ENCODE measurements around the gene KRT36. TPM values are rescaled to one million over a fixed set of nuclear protein-coding genes. Genes with fewer than 3 reads are reported as not detected.

KRT36 gene
- total RNA-seq, 1 experiment from 2014 or later, result not detected

- H3K27ac Mint-ChIP-seq (ENCODE audit: unreplicated experiment), result no peak overlapping the region
- H3K9me3 Mint-ChIP-seq (ENCODE audit: unreplicated experiment), result no peaks in the 10 kb centered on the region
- Histone ChIP-seq H3K4me3 (ENCODE audit: low read depth, low read length) (no peak overlapping the region), H3K36me3 (ENCODE audit: control insufficient read depth, insufficient read depth, low read length) (no peaks in the 10 kb centered on the region), H3K27me3 (replicated peaks; ENCODE audit: control insufficient read depth, insufficient read depth, low read length) (no peaks in the 10 kb centered on the region), H3K9me3 (peaks cover under 1% of the 10 kb centered on the region), H3K4me1 (no peaks in the 10 kb centered on the region)
- H3K4me1 Mint-ChIP-seq (ENCODE audit: low read depth, unreplicated experiment), result no peaks in the 10 kb centered on the region
- no peak for DNase-seq
- H3K36me3 Mint-ChIP-seq (ENCODE audit: insufficient read depth, unreplicated experiment), result no peaks in the 10 kb centered on the region
- POLR2A ChIA-PET, result no interaction called here
- no peak overlapping the region for H3K4me3 Mint-ChIP-seq (ENCODE audit: unreplicated experiment)
- intact Hi-C loops (cut with micrococcal nuclease; ENCODE audit: unreplicated experiment), result no loop called here
- TF ChIP-seq, protein P1, sequence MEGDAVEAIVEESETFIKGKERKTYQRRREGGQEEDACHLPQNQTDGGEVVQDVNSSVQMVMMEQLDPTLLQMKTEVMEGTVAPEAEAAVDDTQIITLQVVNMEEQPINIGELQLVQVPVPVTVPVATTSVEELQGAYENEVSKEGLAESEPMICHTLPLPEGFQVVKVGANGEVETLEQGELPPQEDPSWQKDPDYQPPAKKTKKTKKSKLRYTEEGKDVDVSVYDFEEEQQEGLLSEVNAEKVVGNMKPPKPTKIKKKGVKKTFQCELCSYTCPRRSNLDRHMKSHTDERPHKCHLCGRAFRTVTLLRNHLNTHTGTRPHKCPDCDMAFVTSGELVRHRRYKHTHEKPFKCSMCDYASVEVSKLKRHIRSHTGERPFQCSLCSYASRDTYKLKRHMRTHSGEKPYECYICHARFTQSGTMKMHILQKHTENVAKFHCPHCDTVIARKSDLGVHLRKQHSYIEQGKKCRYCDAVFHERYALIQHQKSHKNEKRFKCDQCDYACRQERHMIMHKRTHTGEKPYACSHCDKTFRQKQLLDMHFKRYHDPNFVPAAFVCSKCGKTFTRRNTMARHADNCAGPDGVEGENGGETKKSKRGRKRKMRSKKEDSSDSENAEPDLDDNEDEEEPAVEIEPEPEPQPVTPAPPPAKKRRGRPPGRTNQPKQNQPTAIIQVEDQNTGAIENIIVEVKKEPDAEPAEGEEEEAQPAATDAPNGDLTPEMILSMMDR (IDR thresholded peaks at IDR 0.05; ENCODE audit: insufficient read depth in 1 of 2, low read depth in 1 of 2, low read length in 1 of 2, severe bottlenecking in 1 of 2, unreplicated experiment in 1 of 2), result no peak
- no peaks in the 10 kb centered on the region for H3K27me3 Mint-ChIP-seq (ENCODE audit: insufficient read depth, unreplicated experiment)
- CTCF ChIA-PET, result no interaction called here
- no TSS peak for BruUV-seq (replicated peaks)
These were observed 27.0 kb downstream of the KRT36 start for GRCh38 chr17:41462705-41463104.

GRCh38 chr17:41457676-41458075, 32.0 kb downstream of the KRT36 start:
- no peak overlapping the region for H3K4me3 Mint-ChIP-seq (ENCODE audit: unreplicated experiment)
- CTCF ChIA-PET, result no interaction called here
- DNase-seq, result no peak
- H3K4me1 Mint-ChIP-seq (ENCODE audit: low read depth, unreplicated experiment), result no peaks in the 10 kb centered on the region
- H3K9me3 ChIP-seq, result no peaks in the 10 kb centered on the region
- H3K36me3 ChIP-seq (ENCODE audit: control insufficient read depth, insufficient read depth, low read length), result no peaks in the 10 kb centered on the region
- H3K36me3 Mint-ChIP-seq (ENCODE audit: insufficient read depth, unreplicated experiment), result no peaks in the 10 kb centered on the region
- POLR2A ChIA-PET, result no interaction called here
- no peak overlapping the region for H3K27ac Mint-ChIP-seq (ENCODE audit: unreplicated experiment)
- H3K4me3 ChIP-seq (ENCODE audit: low read depth, low read length), result no peak overlapping the region
- intact Hi-C loops (cut with micrococcal nuclease; ENCODE audit: unreplicated experiment), result no loop called here
- H3K4me1 ChIP-seq, result no peaks in the 10 kb centered on the region
- no peaks in the 10 kb centered on the region for H3K27me3 Mint-ChIP-seq (ENCODE audit: insufficient read depth, unreplicated experiment)
- TF ChIP-seq, protein P1 (IDR thresholded peaks at IDR 0.05; ENCODE audit: insufficient read depth in 1 of 2, low read depth in 1 of 2, low read length in 1 of 2, severe bottlenecking in 1 of 2, unreplicated experiment in 1 of 2), result no peak
- BruUV-seq (replicated peaks), result no TSS peak
- no peaks in the 10 kb centered on the region for H3K27me3 ChIP-seq (replicated peaks; ENCODE audit: control insufficient read depth, insufficient read depth, low read length)
- H3K9me3 Mint-ChIP-seq (ENCODE audit: unreplicated experiment), result no peaks in the 10 kb centered on the region

DNA sequence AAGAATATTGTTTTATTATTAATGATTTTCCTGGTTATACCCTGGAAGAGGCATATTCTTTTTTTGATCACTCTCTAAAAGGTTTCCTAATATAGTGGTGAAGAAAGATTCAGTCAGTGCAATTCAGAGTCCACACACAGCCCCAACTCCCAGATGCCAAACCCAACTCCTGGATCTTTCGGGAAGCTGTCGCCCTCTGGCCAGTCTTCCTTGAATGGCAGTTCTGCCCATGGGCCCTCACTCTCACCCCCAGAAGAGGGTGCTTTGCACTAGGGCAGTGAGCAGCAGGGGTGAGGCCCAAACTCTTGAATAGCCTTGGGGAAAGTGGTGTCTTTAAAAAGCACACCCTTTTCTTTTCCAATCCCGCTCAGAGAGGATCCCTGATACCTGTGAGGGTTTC, 33.5 kb downstream of the KRT36 start:
- Histone ChIP-seq H3K36me3 (ENCODE audit: control insufficient read depth, insufficient read depth, low read length) (no peaks in the 10 kb centered on the region), H3K4me1 (no peaks in the 10 kb centered on the region), H3K4me3 (ENCODE audit: low read depth, low read length) (no peak overlapping the region), H3K9me3 (peaks cover 7% of the 10 kb centered on the region; the same call in 1 of the 2 replicates), H3K27me3 (replicated peaks; ENCODE audit: control insufficient read depth, insufficient read depth, low read length) (no peaks in the 10 kb centered on the region)
- DNase-seq, result no peak
- no peak overlapping the region for H3K27ac Mint-ChIP-seq (ENCODE audit: unreplicated experiment)
- BruUV-seq (replicated peaks), result no TSS peak
- intact Hi-C loops (cut with micrococcal nuclease; ENCODE audit: unreplicated experiment), result no loop called here
- H3K36me3 Mint-ChIP-seq (ENCODE audit: insufficient read depth, unreplicated experiment), result no peaks in the 10 kb centered on the region
- ChIA-PET CTCF (no interaction called here), POLR2A (no interaction called here)
- H3K27me3 Mint-ChIP-seq (ENCODE audit: insufficient read depth, unreplicated experiment), result no peaks in the 10 kb centered on the region
- no peak overlapping the region for H3K4me3 Mint-ChIP-seq (ENCODE audit: unreplicated experiment)
- peaks cover 3% of the 10 kb centered on the region for H3K4me1 Mint-ChIP-seq (ENCODE audit: low read depth, unreplicated experiment)
- TF ChIP-seq, protein P1 (IDR thresholded peaks at IDR 0.05; ENCODE audit: insufficient read depth in 1 of 2, low read depth in 1 of 2, low read length in 1 of 2, severe bottlenecking in 1 of 2, unreplicated experiment in 1 of 2), result peak in 1 of 2 experiments; percentile 8
- peaks cover 7% of the 10 kb centered on the region for H3K9me3 Mint-ChIP-seq (ENCODE audit: unreplicated experiment)

Measured in Caco-2 (cell line).